ENCODE results near the gene N4BP2. TPM values are rescaled to one million over a fixed set of nuclear protein-coding genes. Genes with fewer than 3 reads are reported as not detected.

The N4BP2 gene
- polyA plus RNA-seq, 1 donor, result 16.9 TPM

DNA sequence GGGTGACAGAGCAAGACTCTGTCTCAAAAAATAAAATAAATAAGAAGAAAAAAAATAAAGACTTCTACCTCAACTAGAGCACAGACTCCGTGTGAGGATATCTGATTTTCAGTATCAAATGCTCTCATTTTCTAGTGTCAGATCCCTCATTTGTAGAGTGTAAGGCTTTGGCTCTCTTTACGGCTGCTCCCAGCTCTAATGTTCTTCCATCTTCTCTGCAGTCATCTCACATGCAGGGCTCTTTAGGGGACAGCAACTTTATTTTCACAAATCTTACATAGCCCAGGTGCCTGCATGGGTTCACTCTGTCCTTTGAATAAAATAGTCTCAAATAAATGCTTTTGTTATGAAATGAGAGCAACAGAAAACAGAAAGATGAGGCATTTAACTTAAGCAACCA is 120.9 kb downstream of the N4BP2 start:
- no peak overlapping the region for H3K4me3 ChIP-seq (ENCODE audit: low read length)
- DNase-seq, result no peak
- no peaks in the 10 kb centered on the region for H3K9me3 ChIP-seq (ENCODE audit: control insufficient read depth, low read depth, low read length)
- no peak overlapping the region for H3K27ac ChIP-seq (ENCODE audit: low read length)
- peaks cover 3% of the 10 kb centered on the region for H3K27me3 ChIP-seq (ENCODE audit: control insufficient read depth, insufficient read depth, low read length)
- no peaks in the 10 kb centered on the region for H3K4me1 ChIP-seq (ENCODE audit: control insufficient read depth, insufficient read depth, low read length)
- H3K36me3 ChIP-seq (ENCODE audit: control insufficient read depth, insufficient read depth, low read length), result no peaks in the 10 kb centered on the region
- WGBS (ENCODE audit: insufficient coverage, low lambda C conversion rate), result 100% methylated on average over 1 of the region's 2 CpGs

DNA sequence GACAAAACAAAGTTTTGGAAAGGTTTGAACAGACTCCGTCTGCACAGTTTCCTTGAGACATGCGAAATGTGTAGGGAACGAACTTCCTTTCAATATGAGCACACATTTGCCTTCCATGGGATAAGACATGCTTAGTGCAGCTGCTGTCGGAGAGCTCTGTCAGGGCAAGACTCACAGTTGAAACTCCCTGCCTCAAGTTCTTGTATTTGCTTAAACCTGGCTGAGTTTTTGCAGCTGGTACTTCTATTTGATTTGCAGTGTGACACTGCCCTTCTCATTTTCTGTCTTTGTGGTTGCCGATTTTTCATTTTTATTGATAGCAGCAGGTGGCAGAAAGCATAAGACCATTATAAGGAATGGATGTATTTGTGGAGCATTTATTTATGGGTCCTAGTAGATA is 122.0 kb downstream of the N4BP2 start:
- no peak for DNase-seq
- Histone ChIP-seq H3K4me3 (ENCODE audit: low read length) (no peak overlapping the region), H3K4me1 (ENCODE audit: control insufficient read depth, insufficient read depth, low read length) (no peaks in the 10 kb centered on the region), H3K27ac (ENCODE audit: low read length) (no peak overlapping the region), H3K36me3 (ENCODE audit: control insufficient read depth, insufficient read depth, low read length) (no peaks in the 10 kb centered on the region), H3K9me3 (ENCODE audit: control insufficient read depth, low read depth, low read length) (no peaks in the 10 kb centered on the region), H3K27me3 (ENCODE audit: control insufficient read depth, insufficient read depth, low read length) (peaks cover 3% of the 10 kb centered on the region)
- WGBS (ENCODE audit: insufficient coverage, low lambda C conversion rate), result 60% methylated on average over 3 of the region's 5 CpGs

DNA sequence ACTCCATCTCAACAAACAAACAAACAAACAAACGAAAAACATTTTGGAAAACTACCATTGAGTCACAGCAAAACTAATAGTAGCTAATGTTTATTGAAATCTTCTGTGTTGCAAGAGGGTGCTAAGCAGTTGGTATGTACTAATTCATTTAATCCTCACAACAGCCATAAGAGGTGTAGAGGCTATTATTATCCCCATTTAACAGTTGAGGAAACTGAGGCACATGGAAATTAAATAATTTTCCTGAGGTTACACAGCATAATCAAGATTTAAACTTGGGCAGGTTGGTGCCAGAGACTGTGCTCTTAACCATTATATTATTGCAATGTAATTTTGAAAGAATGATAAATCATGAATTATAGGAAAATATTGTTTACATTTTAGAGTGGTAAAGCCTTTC is 122.7 kb downstream of the N4BP2 start:
- Histone ChIP-seq H3K36me3 (ENCODE audit: control insufficient read depth, insufficient read depth, low read length) (no peaks in the 10 kb centered on the region), H3K27me3 (ENCODE audit: control insufficient read depth, insufficient read depth, low read length) (peaks cover 3% of the 10 kb centered on the region), H3K4me1 (ENCODE audit: control insufficient read depth, insufficient read depth, low read length) (no peaks in the 10 kb centered on the region), H3K27ac (ENCODE audit: low read length) (no peak overlapping the region), H3K9me3 (ENCODE audit: control insufficient read depth, low read depth, low read length) (no peaks in the 10 kb centered on the region), H3K4me3 (ENCODE audit: low read length) (no peak overlapping the region)
- WGBS (ENCODE audit: insufficient coverage, low lambda C conversion rate), result no CpG with 5 or more reads among the region's 1 CpG
- DNase-seq, result no peak

DNA sequence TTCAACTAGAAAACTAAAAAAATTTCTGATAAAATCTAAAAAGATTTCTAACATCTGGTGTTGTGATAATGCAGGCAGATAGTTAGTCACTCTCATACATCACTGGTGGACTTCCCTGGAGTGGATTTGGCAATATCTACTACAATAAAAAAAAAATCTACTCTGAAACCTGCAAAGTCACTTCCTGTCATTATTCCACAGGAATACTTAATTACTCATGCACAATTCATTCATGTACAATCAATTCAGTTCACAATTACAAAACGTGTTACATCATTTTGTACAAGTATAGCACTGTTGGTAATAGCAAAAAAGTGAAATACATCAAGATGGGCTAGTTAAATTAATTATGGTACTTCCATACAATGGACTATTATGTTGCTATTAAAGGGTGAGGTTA is 123.7 kb downstream of the N4BP2 start:
- Histone ChIP-seq H3K27me3 (ENCODE audit: control insufficient read depth, insufficient read depth, low read length) (peaks cover 3% of the 10 kb centered on the region), H3K27ac (ENCODE audit: low read length) (no peak overlapping the region), H3K4me3 (ENCODE audit: low read length) (no peak overlapping the region), H3K9me3 (ENCODE audit: control insufficient read depth, low read depth, low read length) (no peaks in the 10 kb centered on the region), H3K4me1 (ENCODE audit: control insufficient read depth, insufficient read depth, low read length) (no peaks in the 10 kb centered on the region), H3K36me3 (ENCODE audit: control insufficient read depth, insufficient read depth, low read length) (no peaks in the 10 kb centered on the region)
- DNase-seq, result no peak
- WGBS (ENCODE audit: insufficient coverage, low lambda C conversion rate), result no CpG with 5 or more reads among the region's 1 CpG

DNA sequence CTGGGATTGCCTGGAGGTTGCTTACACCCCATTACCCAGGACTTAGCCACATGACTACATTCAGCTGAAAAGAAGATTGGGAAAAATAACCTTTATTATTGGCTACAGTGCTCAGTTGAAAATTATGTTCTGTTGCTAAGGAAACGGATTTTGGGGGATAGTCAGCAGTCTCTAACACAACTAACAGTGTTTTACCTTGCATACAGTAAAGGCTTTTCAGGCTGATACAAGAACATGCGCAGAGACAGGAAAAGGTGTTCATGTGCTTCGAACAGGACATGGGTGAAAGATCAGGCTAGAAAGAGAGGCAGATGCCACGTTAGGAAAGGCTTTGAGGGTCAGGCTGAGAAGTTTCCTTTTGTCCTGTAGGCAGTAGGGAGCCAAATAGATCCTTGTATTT is 125.4 kb downstream of the N4BP2 start:
- Histone ChIP-seq H3K27ac (ENCODE audit: low read length) (no peak overlapping the region), H3K27me3 (ENCODE audit: control insufficient read depth, insufficient read depth, low read length) (no peaks in the 10 kb centered on the region), H3K9me3 (ENCODE audit: control insufficient read depth, low read depth, low read length) (no peaks in the 10 kb centered on the region), H3K4me3 (ENCODE audit: low read length) (no peak overlapping the region), H3K4me1 (ENCODE audit: control insufficient read depth, insufficient read depth, low read length) (no peaks in the 10 kb centered on the region), H3K36me3 (ENCODE audit: control insufficient read depth, insufficient read depth, low read length) (no peaks in the 10 kb centered on the region)
- DNase-seq, result no peak
- WGBS (ENCODE audit: insufficient coverage, low lambda C conversion rate), result 100% methylated on average over 3 of the region's 4 CpGs

DNA sequence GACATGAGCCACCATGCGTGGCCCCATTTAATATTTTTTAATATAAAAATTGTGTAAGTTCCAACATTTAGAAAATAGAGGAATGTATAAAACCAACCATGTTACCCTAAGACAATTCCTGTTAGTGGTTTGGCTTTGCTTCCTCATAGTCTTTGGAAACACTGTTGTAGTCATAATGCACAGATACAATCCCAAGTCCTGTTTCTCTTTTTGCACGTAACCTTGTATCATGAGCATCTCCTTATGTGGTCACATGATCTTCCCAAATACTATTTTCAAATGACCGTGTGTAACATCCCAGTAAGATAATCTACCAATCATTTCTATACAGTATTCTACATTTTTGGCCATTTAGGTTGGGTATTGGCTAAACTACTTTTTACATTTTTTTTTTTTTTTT is 126.3 kb downstream of the N4BP2 start:
- H3K4me3 ChIP-seq (ENCODE audit: low read length), result no peak overlapping the region
- H3K27ac ChIP-seq (ENCODE audit: low read length), result no peak overlapping the region
- no peaks in the 10 kb centered on the region for H3K9me3 ChIP-seq (ENCODE audit: control insufficient read depth, low read depth, low read length)
- DNase-seq, result no peak
- no peaks in the 10 kb centered on the region for H3K27me3 ChIP-seq (ENCODE audit: control insufficient read depth, insufficient read depth, low read length)
- WGBS (ENCODE audit: insufficient coverage, low lambda C conversion rate), result 100% methylated on average over 1 of the region's 3 CpGs
- H3K36me3 ChIP-seq (ENCODE audit: control insufficient read depth, insufficient read depth, low read length), result no peaks in the 10 kb centered on the region
- no peaks in the 10 kb centered on the region for H3K4me1 ChIP-seq (ENCODE audit: control insufficient read depth, insufficient read depth, low read length)

DNA sequence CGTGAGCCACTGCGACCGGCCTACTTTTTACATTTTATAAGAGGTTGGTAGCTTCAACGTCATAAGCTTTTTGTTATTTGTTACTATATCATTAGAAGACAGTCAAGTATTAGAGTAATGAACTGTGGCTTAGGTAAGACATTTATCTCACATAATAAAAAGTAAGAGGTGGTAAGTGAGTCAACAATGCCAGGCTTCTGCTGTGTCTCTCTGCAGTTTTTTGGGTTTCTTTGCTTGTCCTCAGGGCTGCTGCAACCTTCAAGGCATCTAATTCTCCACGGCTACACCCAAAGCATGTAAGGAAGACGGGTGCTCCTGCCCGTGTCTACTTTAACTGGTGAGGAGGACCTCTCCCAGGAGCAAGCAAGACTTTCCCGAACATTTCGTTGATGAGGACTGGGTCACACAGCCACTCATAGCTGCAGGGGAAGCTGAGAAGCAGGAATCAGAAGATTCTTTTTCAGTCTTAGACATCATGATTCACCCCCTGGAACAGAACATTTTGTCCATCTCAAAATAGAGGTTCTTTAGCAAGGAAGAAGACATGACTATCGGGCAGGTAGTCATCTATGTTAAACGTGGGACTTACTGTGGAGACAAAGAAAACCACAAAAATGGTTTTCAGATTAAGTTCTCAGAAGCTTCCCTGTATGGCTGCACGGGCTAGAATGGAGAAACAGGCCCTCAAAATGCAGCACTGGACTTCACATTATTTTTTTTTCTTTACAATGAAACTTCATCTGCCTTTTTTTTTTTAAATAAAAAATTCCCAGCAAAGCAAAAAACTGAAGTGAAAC is 127.2 kb downstream of the N4BP2 start:
- Histone ChIP-seq H3K27me3 (ENCODE audit: control insufficient read depth, insufficient read depth, low read length) (no peaks in the 10 kb centered on the region), H3K27ac (ENCODE audit: low read length) (no peak overlapping the region), H3K9me3 (ENCODE audit: control insufficient read depth, low read depth, low read length) (no peaks in the 10 kb centered on the region), H3K36me3 (ENCODE audit: control insufficient read depth, insufficient read depth, low read length) (no peaks in the 10 kb centered on the region), H3K4me3 (ENCODE audit: low read length) (no peak overlapping the region), H3K4me1 (ENCODE audit: control insufficient read depth, insufficient read depth, low read length) (no peaks in the 10 kb centered on the region)
- WGBS (ENCODE audit: insufficient coverage, low lambda C conversion rate), result 100% methylated on average over 1 of the region's 12 CpGs
- no peak for DNase-seq

DNA sequence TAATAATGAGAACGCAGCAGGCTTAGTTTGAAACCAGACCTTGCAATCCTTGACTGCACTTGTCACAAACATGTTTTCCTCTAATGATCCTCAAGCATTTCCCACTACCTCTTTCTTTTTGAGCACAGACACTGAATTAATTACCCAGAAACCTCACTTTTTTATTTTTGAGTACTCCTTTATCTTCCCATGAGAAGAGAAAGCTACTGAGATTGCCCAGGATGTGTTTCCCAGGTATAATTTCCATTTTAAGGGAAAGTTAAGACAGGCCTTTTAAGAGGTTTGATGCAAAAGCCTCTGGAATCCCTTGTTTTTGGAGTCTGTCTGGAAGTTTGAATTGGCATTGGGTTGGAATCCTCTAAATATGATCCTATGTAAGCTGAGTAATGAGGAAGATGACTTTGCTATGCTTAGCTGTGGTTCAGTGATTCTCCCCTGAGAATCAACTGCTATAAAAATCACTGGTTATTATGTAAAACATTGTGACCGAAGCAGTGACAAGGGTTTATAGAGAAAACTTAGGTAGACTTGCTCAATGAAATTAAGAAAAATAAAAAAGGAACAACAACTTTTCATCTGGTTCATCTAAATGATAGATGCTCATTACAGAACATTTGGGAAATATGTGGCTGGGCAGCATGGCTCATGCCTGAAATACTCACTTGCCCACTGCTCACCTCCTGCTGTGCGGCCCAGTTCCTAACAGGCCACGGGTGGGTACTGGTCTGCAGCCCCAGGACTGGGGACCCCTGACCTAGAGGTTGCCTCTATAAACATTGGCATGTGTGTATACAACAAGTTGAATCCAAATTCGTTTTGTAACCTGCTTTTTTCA is 129.4 kb downstream of the N4BP2 start:
- no peak overlapping the region for H3K27ac ChIP-seq (ENCODE audit: low read length)
- H3K27me3 ChIP-seq (ENCODE audit: control insufficient read depth, insufficient read depth, low read length), result no peaks in the 10 kb centered on the region
- H3K4me1 ChIP-seq (ENCODE audit: control insufficient read depth, insufficient read depth, low read length), result peaks cover 4% of the 10 kb centered on the region
- 100% methylated on average over 2 of the region's 5 CpGs for WGBS (ENCODE audit: insufficient coverage, low lambda C conversion rate)
- no peak overlapping the region for H3K4me3 ChIP-seq (ENCODE audit: low read length)
- H3K36me3 ChIP-seq (ENCODE audit: control insufficient read depth, insufficient read depth, low read length), result no peaks in the 10 kb centered on the region
- DNase-seq, result no peak
- no peaks in the 10 kb centered on the region for H3K9me3 ChIP-seq (ENCODE audit: control insufficient read depth, low read depth, low read length)

DNA sequence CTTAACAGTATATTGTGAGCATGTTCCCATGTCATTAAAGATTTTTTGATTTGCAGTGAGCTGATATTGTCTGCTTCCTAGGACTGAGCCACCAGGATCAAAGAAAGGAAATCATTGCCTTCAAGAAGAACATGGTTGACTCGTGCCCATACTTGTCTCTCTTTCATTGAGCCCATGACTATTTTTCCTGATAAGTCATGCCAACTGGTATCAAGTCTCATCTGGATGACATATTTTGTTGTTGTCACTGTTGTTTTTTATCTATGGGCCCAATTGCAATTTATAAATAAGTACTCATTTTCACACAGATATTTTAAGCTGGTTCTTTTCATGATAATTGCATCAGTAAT is 130.0 kb downstream of the N4BP2 start:
- no peaks in the 10 kb centered on the region for H3K9me3 ChIP-seq (ENCODE audit: control insufficient read depth, low read depth, low read length)
- no peak for DNase-seq
- H3K36me3 ChIP-seq (ENCODE audit: control insufficient read depth, insufficient read depth, low read length), result no peaks in the 10 kb centered on the region
- H3K27ac ChIP-seq (ENCODE audit: low read length), result no peak overlapping the region
- WGBS (ENCODE audit: insufficient coverage, low lambda C conversion rate), result no CpG with 5 or more reads among the region's 1 CpG
- H3K27me3 ChIP-seq (ENCODE audit: control insufficient read depth, insufficient read depth, low read length), result no peaks in the 10 kb centered on the region
- no peak overlapping the region for H3K4me3 ChIP-seq (ENCODE audit: low read length)
- H3K4me1 ChIP-seq (ENCODE audit: control insufficient read depth, insufficient read depth, low read length), result peaks cover 7% of the 10 kb centered on the region

DNA sequence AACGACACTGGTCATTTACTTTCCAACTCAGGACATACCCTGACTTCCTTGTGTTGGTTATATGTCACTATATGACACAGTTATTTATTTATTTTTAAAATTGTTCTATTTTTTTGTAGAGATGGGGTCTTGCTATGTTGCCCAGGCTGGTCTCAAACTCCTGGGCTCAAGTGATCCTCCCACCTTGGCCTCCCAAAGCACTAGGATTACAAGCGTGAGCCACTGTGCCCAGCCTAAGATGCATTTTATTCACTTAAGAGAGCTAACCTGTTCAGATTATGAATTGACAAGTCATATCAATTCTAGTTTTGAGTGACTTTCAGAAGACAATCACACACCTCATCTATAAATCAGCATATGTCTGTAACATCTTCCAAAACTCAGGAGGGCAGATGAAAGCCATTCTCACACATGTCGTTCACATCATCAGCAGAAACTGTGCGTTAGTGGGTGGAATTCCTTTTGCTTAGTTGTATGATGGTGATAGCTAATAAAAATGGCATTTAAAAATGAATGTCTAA is 130.8 kb downstream of the N4BP2 start:
- Histone ChIP-seq H3K4me1 (ENCODE audit: control insufficient read depth, insufficient read depth, low read length) (peaks cover 11% of the 10 kb centered on the region), H3K27me3 (ENCODE audit: control insufficient read depth, insufficient read depth, low read length) (no peaks in the 10 kb centered on the region), H3K27ac (ENCODE audit: low read length) (no peak overlapping the region), H3K9me3 (ENCODE audit: control insufficient read depth, low read depth, low read length) (no peaks in the 10 kb centered on the region), H3K36me3 (ENCODE audit: control insufficient read depth, insufficient read depth, low read length) (no peaks in the 10 kb centered on the region), H3K4me3 (ENCODE audit: low read length) (no peak overlapping the region)
- 90% methylated on average over 2 of the region's 4 CpGs for WGBS (ENCODE audit: insufficient coverage, low lambda C conversion rate)
- DNase-seq, result no peak
